Measurements from ENCODE around the gene CCDC7. TPM values are rescaled to one million over a fixed set of nuclear protein-coding genes. Genes with fewer than 3 reads are reported as not detected.
"Not testable (repeated sequence)": the region's sequence is repeated elsewhere in the genome, so short reads cannot be mapped to it uniquely, and the experiment has no call there.

CCDC7 gene
- total RNA-seq, 1 experiment from 2014 or later = 4.0 TPM

- TF ChIP-seq EZH2phosphoT487 (IDR thresholded peaks at IDR 0.05; ENCODE audit: borderline replicate concordance) (no peak), ZBTB33 (IDR thresholded peaks at IDR 0.05; ENCODE audit: extremely low read depth, insufficient replicate concordance, low read length) (no peak), JUND (IDR thresholded peaks at IDR 0.05) (no peak), SRF (IDR thresholded peaks at IDR 0.05; ENCODE audit: low read depth) (no peak)
Measured at GRCh38 chr10:32501906-32502305, 56.0 kb downstream of the CCDC7 start (continued).

- H3K79me2 ChIP-seq (ENCODE audit: insufficient read depth, low read length); RAD21 ChIA-PET (ENCODE audit: low non-redundant PET in 1 of 2, low total read pairs in 2 of 2, uncharacterized antibody in 2 of 2, unreplicated experiment in 2 of 2); H3K27ac ChIP-seq (ENCODE audit: low read depth, low read length); CTCF ChIA-PET; H3K36me3 ChIP-seq (ENCODE audit: control insufficient read depth in 1 of 2, insufficient read depth in 2 of 2, low read length in 2 of 2); BruUV-seq (replicated peaks); H3K9me2 ChIP-seq (ENCODE audit: insufficient read depth); H3K4me2 ChIP-seq (ENCODE audit: low read length); H3K9me3 ChIP-seq (ENCODE audit: control insufficient read depth in 1 of 2, insufficient read depth in 1 of 2, low read depth in 1 of 2, low read length in 2 of 2); H3K27me3 ChIP-seq (ENCODE audit: insufficient read depth, low read length); H2AFZ ChIP-seq (ENCODE audit: low read depth, low read length, poor library complexity, severe bottlenecking); POLR2A ChIA-PET; H3K4me1 ChIP-seq (ENCODE audit: control insufficient read depth in 1 of 2, insufficient read depth in 2 of 2, low read length in 2 of 2); H3K9ac ChIP-seq (ENCODE audit: low read length); intact Hi-C loops (cut with micrococcal nuclease); DNase-seq (ENCODE audit: low read depth, low spot score); ATAC-seq; H3K4me3 ChIP-seq (replicated peaks in 1 of 2; ENCODE audit: low read depth in 1 of 2, low read length in 2 of 2); H4K20me1 ChIP-seq (ENCODE audit: insufficient read depth): not testable (repeated sequence)
Measured at GRCh38 chr10:32505762-32506420, 60.0 kb downstream of the CCDC7 start.

GRCh38 chr10:32511599-32511998, 65.7 kb downstream of the CCDC7 start:
- no peak for DNase-seq (ENCODE audit: low read depth, low spot score)
- ATAC-seq = no peak
- no peak overlapping the region for H3K27ac ChIP-seq (ENCODE audit: low read depth, low read length)
- H3K4me1 ChIP-seq (ENCODE audit: control insufficient read depth in 1 of 2, insufficient read depth in 2 of 2, low read length in 2 of 2) = no peaks in the 10 kb centered on the region
- H2AFZ ChIP-seq (ENCODE audit: low read depth, low read length, poor library complexity, severe bottlenecking) = no peak overlapping the region
- no peaks in the 10 kb centered on the region for H3K79me2 ChIP-seq (ENCODE audit: insufficient read depth, low read length)
- H3K9ac ChIP-seq (ENCODE audit: low read length) = no peak overlapping the region
- H3K4me2 ChIP-seq (ENCODE audit: low read length) = no peak overlapping the region
- H3K4me3 ChIP-seq (replicated peaks in 1 of 2; ENCODE audit: low read depth in 1 of 2, low read length in 2 of 2) = no peak overlapping the region
- no peaks in the 10 kb centered on the region for H4K20me1 ChIP-seq (ENCODE audit: insufficient read depth)
- H3K9me2 ChIP-seq (ENCODE audit: insufficient read depth) = no peaks in the 10 kb centered on the region
- CTCF ChIA-PET = no interaction called here
- BruUV-seq (replicated peaks) = no TSS peak
- H3K36me3 ChIP-seq (ENCODE audit: control insufficient read depth in 1 of 2, insufficient read depth in 2 of 2, low read length in 2 of 2) = no peaks in the 10 kb centered on the region
- POLR2A ChIA-PET = no interaction called here
- H3K27me3 ChIP-seq (ENCODE audit: insufficient read depth, low read length) = no peaks in the 10 kb centered on the region
- no peaks in the 10 kb centered on the region for H3K9me3 ChIP-seq (ENCODE audit: control insufficient read depth in 1 of 2, insufficient read depth in 1 of 2, low read depth in 1 of 2, low read length in 2 of 2)
- intact Hi-C loops (cut with micrococcal nuclease) = no loop called here
- RAD21 ChIA-PET (ENCODE audit: low non-redundant PET in 1 of 2, low total read pairs in 2 of 2, uncharacterized antibody in 2 of 2, unreplicated experiment in 2 of 2) = no interaction called here
- TF ChIP-seq POLR2AphosphoS5 (IDR thresholded peaks at IDR 0.05; ENCODE audit: low read depth, low read length) (no peak), REST (IDR thresholded peaks at IDR 0.05; ENCODE audit: low read depth) (no peak), ZFX (IDR thresholded peaks at IDR 0.05) (no peak), RAD21 (IDR thresholded peaks at IDR 0.05; ENCODE audit: low read depth) (no peak), EZH2 (IDR thresholded peaks at IDR 0.05) (no peak), CBX3 (IDR thresholded peaks at IDR 0.05; ENCODE audit: low read depth) (no peak), EGR1 (IDR thresholded peaks at IDR 0.05; ENCODE audit: low read depth) (no peak), SP1 (IDR thresholded peaks at IDR 0.05; ENCODE audit: low read depth) (no peak)
